RWPE2 (cell line): Measurements from ENCODE around the gene PDXP.

Experiments used
- ATAC-seq: fragments of 200-7000 bp; cut with Tn5 transposase; 3 replicates; pipeline ENCODE4 v1.9.1; 2021; ENCODE audit warnings: low read depth
- DNase-seq: peaks from one replicate; pipeline ENCODE4 v3.0.0-alpha.2; 2020; ENCODE audit warnings: low spot score
- H3K27ac ChIP-seq: fragments of 450-650 bp; 2 replicates; pipeline ENCODE4 v1.5.1; 2017; ENCODE audit warnings: mild to moderate bottlenecking; ENCODE audit not compliant: poor library complexity, severe bottlenecking
- H3K27me3 ChIP-seq: fragments of 250-450 bp; sonication (Bioruptor Pico); 2 replicates; pipeline ENCODE4 v1.5.1; 2021; ENCODE audit warnings: mild to moderate bottlenecking, moderate library complexity; ENCODE audit not compliant: insufficient read depth, poor library complexity, severe bottlenecking
- H3K36me3 ChIP-seq: fragments of 250-450 bp; sonication (Bioruptor Pico); 2 replicates; pipeline ENCODE4 v1.5.1; 2020; ENCODE audit warnings: low read depth, mild to moderate bottlenecking, moderate library complexity
- H3K4me1 ChIP-seq: fragments of 250-450 bp; sonication (Bioruptor Pico); 2 replicates; pipeline ENCODE4 v1.5.1; 2021; ENCODE audit warnings: mild to moderate bottlenecking, moderate library complexity; ENCODE audit not compliant: insufficient read depth, poor library complexity, severe bottlenecking
- H3K4me3 ChIP-seq: fragments of 250-450 bp; sonication (Bioruptor Pico); 2 replicates; pipeline ENCODE4 v1.5.1; 2021; ENCODE audit warnings: mild to moderate bottlenecking, moderate library complexity; ENCODE audit not compliant: severe bottlenecking
- H3K9me3 ChIP-seq: fragments of 250-450 bp; sonication (Bioruptor Pico); 2 replicates; pipeline ENCODE4 v1.5.1; 2021; ENCODE audit warnings: mild to moderate bottlenecking, moderate library complexity; ENCODE audit not compliant: severe bottlenecking
- CTCF ChIP-seq: fragments of 450-650 bp; IDR thresholded peaks from one replicate; pipeline ENCODE4 v1.5.1; 2017; ENCODE audit warnings: mild to moderate bottlenecking, moderate library complexity; ENCODE audit not compliant: poor library complexity, severe bottlenecking

The PDXP gene

GRCh38 chr22:37639070-37639760, 19.3 kb upstream of the PDXP start, which contains the start of gene SH3BP1:
Gene SH3BP1 (plus strand): TSS chr22:37639669. CDS start chr22:37639788, 119 bp downstream.
- H3K4me3 ChIP-seq: peak within 1 kb of the TSS; percentile 42
- H3K4me1 ChIP-seq: peaks cover 8% of the 10 kb centered on the region
- H3K36me3 ChIP-seq: peaks cover 31% of the 10 kb centered on the region
- peak; percentile 68 for DNase-seq
- H3K27ac ChIP-seq: peak within 1 kb of the TSS; percentile 79
- ATAC-seq: peak; percentile 38
- TF ChIP-seq CTCF: no peak
- no peaks in the 10 kb centered on the region for H3K9me3 ChIP-seq
- no peaks in the 10 kb centered on the region for H3K27me3 ChIP-seq

DNA sequence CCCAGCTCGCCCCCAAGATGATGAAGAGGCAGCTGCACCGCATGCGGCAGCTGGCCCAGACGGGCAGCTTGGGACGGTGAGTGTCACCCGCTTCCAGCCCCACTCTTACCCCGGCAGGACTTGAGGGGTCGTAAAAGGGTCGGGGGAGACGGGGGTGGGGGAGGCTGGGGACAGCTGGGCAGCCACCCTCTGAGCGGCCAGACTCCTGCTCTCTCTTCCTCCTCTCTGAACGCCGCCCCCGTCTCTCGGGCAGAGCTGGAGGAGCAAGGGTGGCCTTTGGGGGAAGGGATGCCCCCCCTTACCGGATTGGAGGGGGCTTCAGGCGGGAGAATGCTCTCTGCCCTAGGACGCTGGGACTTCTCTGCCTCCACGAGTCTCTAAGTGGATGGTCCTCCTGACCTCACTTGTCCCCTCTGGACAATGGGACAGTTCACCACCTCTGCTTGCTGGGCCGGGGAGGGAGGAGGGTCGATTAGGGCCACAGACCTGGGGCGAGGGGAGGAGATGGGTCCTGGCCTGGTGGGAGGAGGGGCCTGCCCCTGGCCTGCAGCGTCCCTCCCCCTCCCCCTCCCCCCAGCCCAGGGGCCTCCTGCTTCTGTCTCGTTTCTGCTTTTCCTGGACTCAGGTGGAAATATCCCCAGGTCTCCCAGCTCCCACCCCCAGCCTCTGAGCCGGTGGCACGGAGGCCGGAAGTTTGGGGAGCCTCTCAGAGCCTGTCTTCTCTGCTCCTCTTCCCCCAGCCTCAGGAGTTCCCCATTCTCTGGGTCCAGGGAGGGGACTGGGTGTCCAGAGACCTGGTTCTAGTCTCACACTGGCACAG, 18.5 kb upstream of the PDXP start:
- Histone ChIP-seq H3K4me3 (peak overlapping the region; percentile 42), H3K27me3 (no peaks in the 10 kb centered on the region), H3K36me3 (peaks cover 39% of the 10 kb centered on the region), H3K9me3 (no peaks in the 10 kb centered on the region), H3K27ac (peak overlapping the region; percentile 79), H3K4me1 (peaks cover 8% of the 10 kb centered on the region)
- peak; percentile 10; the same call in 1 of the 3 replicates for ATAC-seq
- DNase-seq: peak; percentile 55
- no peak for TF ChIP-seq CTCF

- Histone ChIP-seq H3K27me3 (no peaks in the 10 kb centered on the region), H3K9me3 (no peaks in the 10 kb centered on the region), H3K4me3 (peak overlapping the region; percentile 42), H3K4me1 (peaks cover 8% of the 10 kb centered on the region), H3K27ac (peak overlapping the region; percentile 79), H3K36me3 (peaks cover 48% of the 10 kb centered on the region)
- peak; percentile 30 for TF ChIP-seq CTCF
- no peak for DNase-seq
- ATAC-seq: peak; percentile 41
Observed at GRCh38 chr22:37640591-37641560, 17.6 kb upstream of the PDXP start.

DNA sequence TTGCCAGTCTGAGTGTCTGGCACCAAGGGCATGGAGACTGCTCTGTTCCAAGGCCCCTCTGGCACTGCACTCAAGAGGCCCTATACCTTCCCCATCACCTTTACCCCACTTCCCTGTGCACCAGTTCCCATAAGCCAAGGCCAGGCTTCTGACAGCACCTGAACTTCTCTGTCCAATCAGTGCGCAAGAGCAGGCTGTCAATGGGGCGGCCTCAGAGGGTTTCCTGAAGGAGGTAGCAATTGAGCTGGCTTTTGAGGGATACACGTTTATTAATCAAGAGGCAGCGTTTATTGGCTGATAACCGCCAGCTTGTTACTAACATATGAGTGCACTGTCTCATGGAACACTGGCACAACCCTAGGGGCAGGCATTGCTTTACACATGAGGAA, 17.0 kb upstream of the PDXP start:
- TF ChIP-seq CTCF: no peak
- H3K27ac ChIP-seq: peak overlapping the region; percentile 79
- H3K4me1 ChIP-seq: peaks cover 8% of the 10 kb centered on the region
- H3K9me3 ChIP-seq: no peaks in the 10 kb centered on the region
- no peak for ATAC-seq
- H3K4me3 ChIP-seq: no peak overlapping the region
- peaks cover 55% of the 10 kb centered on the region for H3K36me3 ChIP-seq
- no peaks in the 10 kb centered on the region for H3K27me3 ChIP-seq
- no peak for DNase-seq
